ENCODE measurements around the gene PSKH1.

Gene PSKH1

GRCh38 chr16:67977005-67977404, 84.0 kb downstream of the PSKH1 start:
- Mint-ChIP-seq H3K4me1 (no peaks in the 10 kb centered on the region), H3K27ac (no peak overlapping the region), H3K4me3 (no peak overlapping the region), H3K36me3 (no peaks in the 10 kb centered on the region), H3K27me3 (peaks cover 59% of the 10 kb centered on the region), H3K9me3 (no peaks in the 10 kb centered on the region)
- no peak for DNase-seq
- CTCF ChIA-PET, result interaction anchor here (1.4 kb wide), 1 partner anchor 8 kb away, joined by 3 read pairs; no protein-coding TSS in a partner anchor

- Mint-ChIP-seq H3K4me1 (peaks cover under 1% of the 10 kb centered on the region), H3K27ac (no peak overlapping the region), H3K27me3 (peaks cover 52% of the 10 kb centered on the region), H3K4me3 (no peak overlapping the region), H3K9me3 (no peaks in the 10 kb centered on the region), H3K36me3 (no peaks in the 10 kb centered on the region)
- CTCF ChIA-PET, result interaction anchor here (0.9 to 1.4 kb wide), 2 partner anchors 8 to 16 kb away, joined by 3 read pairs; no protein-coding TSS in a partner anchor
- no peak for DNase-seq
Observed at GRCh38 chr16:67977469-67978227, 84.6 kb downstream of the PSKH1 start.
